Measurements from ENCODE around the gene DPYSL3. TPM values are rescaled to one million over a fixed set of nuclear protein-coding genes. Genes with fewer than 3 reads are reported as not detected.

DPYSL3 gene
- total RNA-seq, 2 experiments from 2014 or later: not detected

DNA sequence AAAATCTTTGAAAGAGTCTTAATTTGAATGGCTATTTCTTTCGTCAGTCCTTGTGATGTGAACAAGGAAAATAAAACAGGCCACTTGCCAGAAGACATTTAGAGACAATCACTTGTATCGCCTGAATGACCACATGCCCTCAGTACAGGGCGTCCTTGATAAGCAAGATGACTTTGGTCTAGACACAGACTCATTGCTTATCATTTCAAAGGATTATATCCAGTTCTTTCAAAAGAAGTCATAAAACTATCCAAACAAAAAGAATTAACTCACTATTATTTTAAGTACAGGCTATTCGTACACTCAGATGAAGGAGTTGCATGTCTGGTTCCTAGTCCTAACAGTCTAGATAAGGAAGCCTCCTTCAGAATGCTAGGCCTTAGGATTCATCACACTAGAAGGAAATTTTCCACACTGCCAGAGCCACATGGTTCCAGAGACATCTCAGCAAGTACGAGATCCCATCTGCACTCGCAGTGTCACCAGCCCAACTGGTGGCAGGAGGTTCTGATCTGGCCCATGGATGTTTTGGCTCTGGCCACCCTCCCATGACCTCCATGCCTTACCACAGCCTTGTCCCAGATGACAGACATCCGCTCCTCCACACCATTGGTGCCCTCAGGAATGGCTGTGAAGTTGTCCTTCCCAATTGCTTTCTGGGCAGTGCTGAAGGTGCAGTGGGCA, 109.6 kb downstream of the DPYSL3 start:
- Mint-ChIP-seq H3K4me3 (no peak overlapping the region), H3K27me3 (no peaks in the 10 kb centered on the region), H3K4me1 (ENCODE audit: low read depth) (no peaks in the 10 kb centered on the region), H3K9me3 (no peaks in the 10 kb centered on the region), H3K36me3 (no peaks in the 10 kb centered on the region), H3K27ac (no peak overlapping the region)
- DNase-seq: no peak
- ChIA-PET POLR2A (no interaction called here), CTCF (no interaction called here)
- intact Hi-C loops (cut with micrococcal nuclease): no loop called here

DNA sequence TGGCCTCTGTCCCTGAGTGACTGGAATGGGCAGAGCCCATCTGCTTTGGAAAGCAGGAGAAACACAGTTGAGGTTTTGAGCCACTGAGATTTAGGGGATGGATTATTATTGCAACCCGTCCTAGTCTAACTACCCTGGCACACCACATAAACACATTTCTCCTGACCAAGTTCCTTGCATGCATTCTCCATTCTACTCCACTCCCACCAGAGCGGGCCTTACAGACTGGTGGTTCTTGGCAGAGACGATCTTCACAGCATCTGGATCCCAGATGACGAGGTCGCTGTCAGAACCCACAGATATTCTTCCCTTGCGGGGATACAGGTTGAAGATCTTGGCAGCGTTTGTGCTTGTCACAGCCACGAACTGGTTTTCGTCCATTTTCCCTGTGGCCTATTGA, 111.0 kb downstream of the DPYSL3 start:
- no peak for DNase-seq
- Mint-ChIP-seq H3K4me3 (no peak overlapping the region), H3K9me3 (no peaks in the 10 kb centered on the region), H3K36me3 (no peaks in the 10 kb centered on the region), H3K27ac (no peak overlapping the region), H3K4me1 (ENCODE audit: low read depth) (no peaks in the 10 kb centered on the region), H3K27me3 (no peaks in the 10 kb centered on the region)
- ChIA-PET POLR2A (no interaction called here), CTCF (no interaction called here)
- intact Hi-C loops (cut with micrococcal nuclease): no loop called here

DNA sequence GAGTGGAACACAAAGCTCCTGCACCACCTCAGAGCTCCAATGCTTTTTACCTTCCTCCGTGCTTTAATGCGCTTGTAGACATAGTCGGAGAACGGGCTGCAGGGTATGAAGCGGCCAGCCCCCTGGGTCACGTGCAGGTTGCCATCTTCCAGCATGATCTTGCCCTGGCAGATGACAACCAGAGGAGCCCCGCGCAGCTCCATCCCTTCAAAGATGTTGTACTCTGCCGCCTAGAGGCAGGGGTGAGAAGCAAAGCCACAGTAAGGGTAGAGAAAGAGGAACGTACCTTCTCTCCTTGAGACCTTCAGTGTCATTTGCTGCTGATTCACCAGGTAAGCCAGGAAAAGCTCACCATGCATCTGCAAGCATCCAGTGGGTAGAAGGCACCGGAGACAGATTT, 112.3 kb downstream of the DPYSL3 start:
- ChIA-PET POLR2A (no interaction called here), CTCF (no interaction called here)
- Mint-ChIP-seq H3K9me3 (no peaks in the 10 kb centered on the region), H3K27me3 (no peaks in the 10 kb centered on the region), H3K36me3 (no peaks in the 10 kb centered on the region), H3K4me1 (ENCODE audit: low read depth) (no peaks in the 10 kb centered on the region), H3K27ac (no peak overlapping the region), H3K4me3 (no peak overlapping the region)
- intact Hi-C loops (cut with micrococcal nuclease): no loop called here
- DNase-seq: no peak

DNA sequence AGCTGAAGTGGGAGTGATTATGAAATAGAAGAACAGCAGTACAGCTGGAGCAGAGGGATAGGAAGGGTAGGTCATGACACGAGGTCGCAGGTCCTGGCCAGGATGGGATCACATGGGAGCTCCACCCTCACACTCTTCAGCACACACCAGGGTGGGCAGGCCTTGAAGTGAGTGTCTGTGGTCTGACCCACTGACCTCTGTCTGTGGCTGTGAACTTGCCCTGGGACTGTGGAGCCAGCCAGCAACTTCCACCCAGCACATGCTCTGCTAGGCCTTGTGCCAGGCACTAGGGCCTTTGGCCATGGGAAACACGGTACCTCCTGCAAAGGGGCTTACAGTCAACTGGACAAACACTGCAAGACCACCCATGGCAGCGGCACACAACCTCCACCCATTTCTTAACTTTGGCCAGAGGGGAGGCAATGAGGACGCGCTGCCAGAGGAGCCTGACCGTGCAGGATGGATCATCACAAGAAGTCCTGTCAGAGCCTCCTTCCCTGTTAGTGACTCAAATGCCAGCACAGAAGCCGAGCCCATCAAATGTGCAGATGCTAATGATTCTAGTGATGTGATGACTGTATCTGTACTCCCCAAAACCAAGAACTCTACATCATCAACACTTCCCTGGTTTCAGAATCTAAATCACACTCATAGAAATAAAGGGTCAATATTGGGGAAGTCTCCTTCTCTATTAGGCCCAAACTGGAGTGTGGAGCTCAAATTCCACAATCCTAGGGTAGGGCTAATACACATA, 113.6 kb downstream of the DPYSL3 start:
- Mint-ChIP-seq H3K36me3 (no peaks in the 10 kb centered on the region), H3K9me3 (no peaks in the 10 kb centered on the region), H3K27me3 (no peaks in the 10 kb centered on the region), H3K27ac (no peak overlapping the region), H3K4me3 (no peak overlapping the region), H3K4me1 (ENCODE audit: low read depth) (no peaks in the 10 kb centered on the region)
- intact Hi-C loops (cut with micrococcal nuclease): no loop called here
- CTCF ChIA-PET: no interaction called here
- POLR2A ChIA-PET: no interaction called here
- no peak for DNase-seq

DNA sequence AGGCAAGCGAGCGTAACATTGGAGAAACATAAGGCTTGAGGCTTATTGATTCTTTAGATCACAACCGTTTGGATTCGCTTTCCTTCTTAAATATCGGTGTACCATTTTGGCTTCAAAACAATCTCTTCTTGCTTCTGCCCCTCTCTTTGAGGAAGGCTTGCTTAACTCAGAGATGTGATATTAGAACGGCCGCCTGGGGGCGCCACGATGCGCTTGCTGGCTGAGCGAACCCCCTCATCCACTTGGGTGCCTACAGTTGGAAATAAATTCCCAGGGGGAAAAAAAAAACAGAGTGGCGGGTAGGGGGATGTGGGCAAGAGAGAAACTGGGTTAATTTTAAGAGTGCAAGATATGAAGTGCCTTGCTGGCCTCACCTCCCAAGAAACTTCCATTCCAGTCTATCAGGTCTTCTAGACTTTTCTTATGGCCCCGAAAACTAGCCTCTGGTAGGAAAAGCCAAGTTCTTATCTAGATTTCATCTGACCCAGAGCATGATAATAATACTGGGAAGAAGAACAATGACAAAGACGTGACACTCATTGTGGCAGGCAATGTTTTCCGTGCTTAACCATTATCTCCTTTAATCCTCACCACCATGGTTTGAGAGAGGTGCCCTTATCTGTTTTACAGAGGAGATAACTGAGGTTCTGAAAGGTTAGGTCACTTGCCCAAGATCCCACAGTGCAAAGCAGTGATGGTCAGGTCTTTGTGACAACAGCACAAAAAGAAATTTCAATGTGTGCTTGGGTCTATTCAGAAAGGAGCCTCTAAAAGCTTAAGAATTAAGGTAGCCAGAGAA, 115.8 kb downstream of the DPYSL3 start:
- POLR2A ChIA-PET: no interaction called here
- Mint-ChIP-seq H3K9me3 (no peaks in the 10 kb centered on the region), H3K27me3 (no peaks in the 10 kb centered on the region)

DNA sequence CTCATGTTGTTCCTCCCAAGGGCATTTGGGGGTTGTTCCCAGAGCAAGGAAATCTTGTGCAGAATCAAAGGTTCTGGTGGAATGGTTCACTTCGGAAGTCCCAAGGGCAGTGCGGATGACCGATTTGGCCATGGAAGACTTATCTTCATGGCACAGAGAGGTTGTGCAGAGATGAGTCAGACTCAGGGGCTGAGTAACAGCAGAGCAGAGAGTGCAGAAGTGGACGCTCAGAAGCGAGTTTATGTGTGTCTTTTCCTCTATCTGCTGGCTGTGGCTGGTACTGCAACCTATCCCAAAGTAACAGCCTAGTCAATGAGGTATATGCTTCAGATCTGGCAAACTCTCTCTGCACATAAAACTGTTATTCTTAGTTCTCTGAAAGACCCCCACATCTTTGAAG, 118.1 kb downstream of the DPYSL3 start:
- POLR2A ChIA-PET: no interaction called here
- Mint-ChIP-seq H3K4me1 (ENCODE audit: low read depth) (no peaks in the 10 kb centered on the region), H3K36me3 (no peaks in the 10 kb centered on the region), H3K27me3 (no peaks in the 10 kb centered on the region), H3K27ac (no peak overlapping the region), H3K4me3 (no peak overlapping the region), H3K9me3 (no peaks in the 10 kb centered on the region)
- no peak for DNase-seq
- intact Hi-C loops (cut with micrococcal nuclease): no loop called here
- CTCF ChIA-PET: no interaction called here

More for the DNA sequence above, 115.8 kb downstream of the DPYSL3 start:
- Mint-ChIP-seq H3K27ac (no peak overlapping the region), H3K36me3 (no peaks in the 10 kb centered on the region), H3K4me3 (no peak overlapping the region), H3K4me1 (ENCODE audit: low read depth) (no peaks in the 10 kb centered on the region)
- DNase-seq: no peak
- CTCF ChIA-PET: no interaction called here
- intact Hi-C loops (cut with micrococcal nuclease): no loop called here

DNA sequence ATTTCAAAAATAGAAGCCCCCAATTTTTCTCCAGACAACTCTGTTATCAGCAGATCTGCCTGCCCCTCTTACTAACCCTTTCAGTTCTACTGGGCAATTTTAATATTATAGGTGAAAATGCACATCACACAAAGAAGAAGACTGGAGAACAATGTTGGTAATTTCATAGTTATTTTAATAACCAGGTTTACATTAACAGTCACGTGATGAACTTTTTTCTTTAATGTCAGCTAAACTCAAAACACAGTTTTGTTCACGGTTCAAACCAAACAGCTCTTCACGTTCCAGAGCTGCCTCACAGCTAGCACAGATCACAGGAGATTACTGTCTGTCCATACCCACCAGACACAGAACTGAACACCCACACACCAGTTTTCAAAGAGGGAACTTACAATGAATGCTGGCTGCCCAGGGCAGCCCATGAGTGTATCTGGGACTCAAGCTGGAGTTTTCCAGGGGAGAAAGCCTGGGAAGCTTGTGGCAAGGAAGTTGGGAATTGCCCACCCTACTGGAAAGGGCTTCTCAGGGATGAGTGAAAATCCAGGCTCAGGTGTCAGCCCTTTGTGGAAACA, 119.1 kb downstream of the DPYSL3 start:
- no peaks in the 10 kb centered on the region for H3K9me3 Mint-ChIP-seq
- no peak overlapping the region for H3K27ac Mint-ChIP-seq
- ChIA-PET CTCF (interaction anchor here (0.7 kb wide), 1 partner anchor 37 kb away, joined by 3 read pairs; no protein-coding TSS in a partner anchor), POLR2A (no interaction called here)
- intact Hi-C loops (cut with micrococcal nuclease): no loop called here
- H3K27me3 Mint-ChIP-seq: no peaks in the 10 kb centered on the region
- H3K36me3 Mint-ChIP-seq: no peaks in the 10 kb centered on the region
- DNase-seq: no peak
- H3K4me3 Mint-ChIP-seq: no peak overlapping the region
- no peaks in the 10 kb centered on the region for H3K4me1 Mint-ChIP-seq (ENCODE audit: low read depth)

DNA sequence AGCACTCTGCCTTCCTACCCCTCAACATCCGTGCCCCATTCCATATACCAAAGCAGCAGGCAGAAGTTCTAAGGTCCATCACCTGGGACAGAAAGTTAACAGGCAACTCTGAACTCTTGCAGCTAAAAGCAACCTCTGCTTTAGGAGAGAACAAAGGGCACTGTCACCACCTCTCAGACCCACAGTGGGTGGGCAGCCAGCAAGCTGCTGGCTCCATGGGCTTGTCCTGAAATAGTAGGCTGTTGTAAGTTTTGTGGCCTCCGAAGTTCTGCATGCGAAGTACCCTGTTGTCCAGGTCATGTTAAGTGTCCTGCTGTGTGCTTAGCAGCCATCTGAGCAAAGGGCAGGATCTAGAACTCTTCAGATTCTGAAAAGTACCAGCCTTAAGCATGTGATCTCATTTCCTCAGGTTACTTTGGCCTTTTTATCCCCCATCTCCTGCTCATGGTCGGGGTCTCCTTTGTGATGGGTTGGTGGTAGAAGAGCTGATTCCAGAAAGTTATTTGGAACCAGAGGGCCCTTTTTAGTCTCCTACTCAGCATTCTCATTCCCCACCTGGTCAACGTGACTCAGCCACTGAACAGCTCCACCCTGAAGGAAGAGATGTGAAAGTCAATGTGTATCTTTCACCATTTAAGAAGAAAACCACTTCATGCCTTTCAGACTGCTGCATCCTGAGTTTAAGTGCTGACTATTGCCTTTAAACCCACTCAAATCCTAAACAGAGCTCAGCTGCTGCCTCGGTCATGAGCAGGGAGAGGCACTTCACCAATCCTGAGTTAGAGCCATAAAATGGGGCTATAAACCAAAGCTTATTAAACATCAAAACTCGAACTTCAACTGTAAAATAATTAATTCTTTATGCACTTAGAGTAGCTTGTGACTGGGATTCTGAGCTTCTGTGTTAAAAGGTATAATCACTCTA, 121.4 kb downstream of the DPYSL3 start:
- DNase-seq: no peak
- no peaks in the 10 kb centered on the region for H3K27me3 Mint-ChIP-seq
- H3K4me3 Mint-ChIP-seq: no peak overlapping the region
- ChIA-PET POLR2A (no interaction called here), CTCF (no interaction called here)
- H3K9me3 Mint-ChIP-seq: no peaks in the 10 kb centered on the region
- intact Hi-C loops (cut with micrococcal nuclease): no loop called here
- H3K36me3 Mint-ChIP-seq: no peaks in the 10 kb centered on the region
- no peaks in the 10 kb centered on the region for H3K4me1 Mint-ChIP-seq (ENCODE audit: low read depth)
- H3K27ac Mint-ChIP-seq: no peak overlapping the region

DNA sequence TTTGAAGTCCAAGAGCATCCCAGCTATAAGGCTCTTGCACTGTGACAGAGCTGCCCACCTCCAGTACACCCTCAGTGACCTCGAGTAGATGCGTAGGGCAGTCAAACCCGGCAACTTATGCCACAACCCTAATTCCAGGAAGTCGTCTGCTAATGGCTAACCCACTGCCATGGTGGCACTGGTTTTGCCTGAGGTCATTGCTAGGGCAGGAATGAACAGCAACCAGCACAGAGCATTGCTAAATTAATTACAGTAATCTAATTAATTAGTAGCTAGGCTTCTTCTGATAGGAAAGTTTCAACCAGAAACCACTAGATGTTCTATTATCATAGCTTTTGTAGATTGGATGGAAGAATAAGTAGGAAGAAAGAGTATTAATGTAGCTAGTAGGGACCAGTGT, 122.8 kb downstream of the DPYSL3 start:
- Mint-ChIP-seq H3K27me3 (no peaks in the 10 kb centered on the region), H3K4me1 (ENCODE audit: low read depth) (no peaks in the 10 kb centered on the region), H3K4me3 (no peak overlapping the region), H3K27ac (no peak overlapping the region), H3K36me3 (no peaks in the 10 kb centered on the region), H3K9me3 (no peaks in the 10 kb centered on the region)
- no peak for DNase-seq
- CTCF ChIA-PET: interaction anchor here (1.4 kb wide), 1 partner anchor 198 kb away, joined by 3 read pairs; no protein-coding TSS in a partner anchor
- POLR2A ChIA-PET: no interaction called here
- intact Hi-C loops (cut with micrococcal nuclease): no loop called here

DNA sequence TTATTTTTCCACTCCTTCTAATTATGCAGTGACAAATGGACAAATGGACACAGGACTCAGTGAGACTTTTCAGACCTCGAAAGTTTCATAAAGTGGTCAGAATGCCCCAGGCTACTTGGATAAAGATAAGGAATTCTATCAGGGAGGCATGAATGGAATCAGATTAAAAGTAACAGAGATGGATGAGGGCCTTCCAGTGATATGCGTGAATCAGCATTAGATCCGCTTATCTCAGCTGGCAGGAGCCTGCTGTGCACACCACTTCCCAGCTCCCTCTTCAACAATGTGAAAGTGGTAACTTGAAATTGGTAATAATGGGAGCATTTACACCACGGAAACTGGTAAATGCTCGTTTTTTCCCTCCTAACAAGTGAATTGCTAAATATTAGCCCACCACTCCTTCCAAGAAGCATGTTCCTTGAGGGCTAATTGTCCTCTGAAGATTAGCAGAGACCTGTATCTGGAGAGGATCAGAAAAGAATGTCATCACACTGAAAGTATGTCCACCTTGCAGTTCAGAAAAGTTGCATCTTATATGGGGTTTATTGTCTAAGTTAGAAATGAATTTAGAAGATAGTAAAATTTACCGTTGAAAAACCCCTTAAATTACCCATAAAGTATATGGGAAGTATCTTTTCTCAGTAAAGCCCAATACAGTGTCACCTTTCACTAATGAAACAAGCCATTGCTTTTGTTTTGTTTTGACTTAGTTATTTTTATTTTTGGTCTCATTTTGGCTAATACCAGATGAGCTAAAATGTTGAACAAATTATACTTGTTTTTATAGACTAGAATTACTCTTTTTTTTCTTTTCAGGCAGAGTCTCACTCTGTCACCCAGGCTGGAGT, 125.3 kb downstream of the DPYSL3 start:
- Mint-ChIP-seq H3K4me3 (no peak overlapping the region), H3K27me3 (no peaks in the 10 kb centered on the region), H3K36me3 (no peaks in the 10 kb centered on the region), H3K9me3 (no peaks in the 10 kb centered on the region), H3K27ac (no peak overlapping the region), H3K4me1 (ENCODE audit: low read depth) (no peaks in the 10 kb centered on the region)
- DNase-seq: no peak
- ChIA-PET POLR2A (no interaction called here), CTCF (no interaction called here)
- intact Hi-C loops (cut with micrococcal nuclease): no loop called here

DNA sequence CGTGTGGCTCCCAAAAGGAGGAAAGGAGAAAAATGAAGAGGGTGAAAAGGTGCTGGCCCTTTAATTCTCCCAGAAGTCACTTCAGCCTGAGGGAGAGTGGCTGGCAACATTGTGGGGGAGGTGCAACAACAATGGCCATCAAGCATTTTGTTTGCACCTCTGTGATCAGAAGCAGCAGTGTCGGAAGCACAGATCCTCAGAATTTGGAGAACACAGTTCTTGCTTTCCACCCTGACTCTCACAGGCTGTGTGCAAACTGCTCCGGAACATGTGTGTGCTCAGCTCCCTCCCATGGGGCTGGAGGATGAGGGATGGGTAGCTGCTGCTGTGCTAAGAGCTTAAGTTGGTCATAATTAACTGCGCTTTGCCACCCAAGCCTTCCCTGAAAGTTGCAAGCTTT, 127.1 kb downstream of the DPYSL3 start:
- no peaks in the 10 kb centered on the region for H3K27me3 Mint-ChIP-seq
- CTCF ChIA-PET: no interaction called here
- H3K27ac Mint-ChIP-seq: no peak overlapping the region
- no peak for DNase-seq
- no peak overlapping the region for H3K4me3 Mint-ChIP-seq
- H3K36me3 Mint-ChIP-seq: no peaks in the 10 kb centered on the region
- POLR2A ChIA-PET: no interaction called here
- no peaks in the 10 kb centered on the region for H3K4me1 Mint-ChIP-seq (ENCODE audit: low read depth)
- intact Hi-C loops (cut with micrococcal nuclease): no loop called here
- peaks cover 2% of the 10 kb centered on the region for H3K9me3 Mint-ChIP-seq
